ENCODE data around the gene BBS1.

BBS1 gene

GRCh38 chr11:66559142-66559865 lies 48.9 kb downstream of the BBS1 start:
- H3K4me3 ChIP-seq (ENCODE audit: low read depth, low read length): no peak overlapping the region
- DNase-seq (ENCODE audit: low read depth): no peak
- no peak for TF ChIP-seq CTCF (IDR thresholded peaks at IDR 0.05; ENCODE audit: low read depth, low read length)
- TF ChIP-seq MAX (IDR thresholded peaks at IDR 0.05; ENCODE audit: low read depth, low read length): no peak
- no peak for TF ChIP-seq POLR2A (IDR thresholded peaks at IDR 0.05; ENCODE audit: extremely low read depth, insufficient read length)
- TF ChIP-seq MYC (IDR thresholded peaks at IDR 0.05; ENCODE audit: low read depth, low read length): no peak

GRCh38 chr11:66559866-66560676 lies 49.6 kb downstream of the BBS1 start:
- no peak for DNase-seq (ENCODE audit: low read depth)
- H3K4me3 ChIP-seq (ENCODE audit: low read depth, low read length): no peak overlapping the region
- TF ChIP-seq CTCF (IDR thresholded peaks at IDR 0.05; ENCODE audit: low read depth, low read length) (no peak), POLR2A (IDR thresholded peaks at IDR 0.05; ENCODE audit: extremely low read depth, insufficient read length) (no peak), MYC (IDR thresholded peaks at IDR 0.05; ENCODE audit: low read depth, low read length) (no peak), MAX (IDR thresholded peaks at IDR 0.05; ENCODE audit: low read depth, low read length) (no peak)

GRCh38 chr11:66561178-66561974 lies 50.9 kb downstream of the BBS1 start:
- no peak for TF ChIP-seq MAX (IDR thresholded peaks at IDR 0.05; ENCODE audit: low read depth, low read length)
- TF ChIP-seq MYC (IDR thresholded peaks at IDR 0.05; ENCODE audit: low read depth, low read length): no peak
- TF ChIP-seq CTCF (IDR thresholded peaks at IDR 0.05; ENCODE audit: low read depth, low read length): no peak
- no peak for TF ChIP-seq POLR2A (IDR thresholded peaks at IDR 0.05; ENCODE audit: extremely low read depth, insufficient read length)
- H3K4me3 ChIP-seq (ENCODE audit: low read depth, low read length): no peak overlapping the region
- DNase-seq (ENCODE audit: low read depth): no peak

GRCh38 chr11:66561975-66562248 lies 51.5 kb downstream of the BBS1 start:
- TF ChIP-seq MYC (IDR thresholded peaks at IDR 0.05; ENCODE audit: low read depth, low read length) (no peak), CTCF (IDR thresholded peaks at IDR 0.05; ENCODE audit: low read depth, low read length) (no peak), MAX (IDR thresholded peaks at IDR 0.05; ENCODE audit: low read depth, low read length) (no peak), POLR2A (IDR thresholded peaks at IDR 0.05; ENCODE audit: extremely low read depth, insufficient read length) (no peak)
- H3K4me3 ChIP-seq (ENCODE audit: low read depth, low read length): no peak overlapping the region
- no peak for DNase-seq (ENCODE audit: low read depth)

- H3K4me3 ChIP-seq (ENCODE audit: low read depth, low read length): no peak overlapping the region
- no peak for DNase-seq (ENCODE audit: low read depth)
- TF ChIP-seq CTCF (IDR thresholded peaks at IDR 0.05; ENCODE audit: low read depth, low read length) (no peak), MYC (IDR thresholded peaks at IDR 0.05; ENCODE audit: low read depth, low read length) (no peak), MAX (IDR thresholded peaks at IDR 0.05; ENCODE audit: low read depth, low read length) (no peak), POLR2A (IDR thresholded peaks at IDR 0.05; ENCODE audit: extremely low read depth, insufficient read length) (no peak)
Measured at GRCh38 chr11:66562275-66562674, 51.8 kb downstream of the BBS1 start.
